Liver (tissue), 9 donors: ENCODE data around the gene CFAP45. TPM values are rescaled to one million over a fixed set of nuclear protein-coding genes. Genes with fewer than 3 reads are reported as not detected.

Source experiments
- DNase-seq: peaks from one replicate; pipeline ENCODE4 v3.0.0-alpha.2; 2017; ENCODE audit warnings: low spot score
- H3K27ac ChIP-seq, 2 donors: one replicate each; pipeline ENCODE4 v1.7.0; 2013; ENCODE audit warnings: inconsistent platforms in 2 of 2, low read length in 2 of 2, control low read depth in 1 of 2, low read depth in 1 of 2, mild to moderate bottlenecking in 1 of 2
- H3K27me3 ChIP-seq, 4 donors: one replicate each; pipeline versions ENCODE4 v1.6.1 to v1.7.0; 2013; ENCODE audit warnings: low read length in 3 of 4, inconsistent platforms in 1 of 4, mild to moderate bottlenecking in 1 of 4, moderate library complexity in 1 of 4; ENCODE audit not compliant: control insufficient read depth in 4 of 4, insufficient read depth in 4 of 4
- H3K36me3 ChIP-seq, 4 donors: one replicate each; pipeline versions ENCODE4 v1.6.1 to v1.7.0; 2013; ENCODE audit warnings: low read length in 3 of 4, mild to moderate bottlenecking in 3 of 4, low read depth in 1 of 4, moderate library complexity in 1 of 4; ENCODE audit not compliant: control insufficient read depth in 4 of 4, insufficient read depth in 3 of 4
- H3K4me1 ChIP-seq, 4 donors: one replicate each; pipeline versions ENCODE4 v1.6.1 to v1.7.0; 2013; ENCODE audit warnings: low read length in 3 of 4, mild to moderate bottlenecking in 3 of 4, moderate library complexity in 1 of 4; ENCODE audit not compliant: control insufficient read depth in 4 of 4, insufficient read depth in 4 of 4
- H3K4me3 ChIP-seq, 3 donors: one replicate each; pipeline versions ENCODE4 v1.6.1 to v1.7.0; 2013; ENCODE audit warnings: low read length in 3 of 3, control low read depth in 1 of 3, low read depth in 1 of 3, mild to moderate bottlenecking in 1 of 3
- H3K9ac ChIP-seq, 2 donors: one replicate each; pipeline ENCODE4 v1.7.0; 2013; ENCODE audit warnings: low read length in 2 of 2, mild to moderate bottlenecking in 2 of 2, moderate library complexity in 2 of 2, control low read depth in 1 of 2, low read depth in 1 of 2
- H3K9me3 ChIP-seq, 4 donors: one replicate each; pipeline versions ENCODE4 v1.6.1 to v1.7.0; 2013; ENCODE audit warnings: low read length in 3 of 4; ENCODE audit not compliant: control insufficient read depth in 4 of 4
- EGR1 ChIP-seq, 2 donors: IDR thresholded peaks; 2 replicates each; pipeline ENCODE4 v1.6.1; 2016 to 2018; ENCODE audit warnings: antibody characterized with exemption in 2 of 2, low read depth in 2 of 2
- FOXA1 ChIP-seq: IDR thresholded peaks from 2 replicates; pipeline ENCODE4 v1.6.1; 2016; ENCODE audit warnings: antibody characterized with exemption
- HNF4G ChIP-seq: IDR thresholded peaks from 2 replicates; pipeline ENCODE4 v1.6.1; 2016; ENCODE audit warnings: antibody characterized with exemption
- NR2F2 ChIP-seq: IDR thresholded peaks from 2 replicates; pipeline ENCODE4 v1.6.1; 2016; ENCODE audit warnings: antibody characterized with exemption
- RAD21 ChIP-seq, 2 donors: IDR thresholded peaks; 2 replicates each; pipeline ENCODE4 v1.6.1; 2016; ENCODE audit warnings: antibody characterized with exemption in 2 of 2, mild to moderate bottlenecking in 2 of 2
- RXRA ChIP-seq, 2 donors: IDR thresholded peaks; 2 replicates each; pipeline ENCODE4 v1.6.1; 2017 to 2018; ENCODE audit warnings: antibody characterized with exemption in 2 of 2, mild to moderate bottlenecking in 1 of 2
- SP1 ChIP-seq: IDR thresholded peaks from 2 replicates; pipeline ENCODE4 v1.6.1; 2018; ENCODE audit warnings: antibody characterized with exemption, mild to moderate bottlenecking
- YY1 ChIP-seq: IDR thresholded peaks from 2 replicates; pipeline ENCODE4 v1.6.1; 2016; ENCODE audit warnings: antibody characterized with exemption, mild to moderate bottlenecking
- WGBS: extraction: QIAGEN DNeasy Blood & Tissue Kit; methylation state at CpG from one replicate; pipeline ENCODE4 v1.1.7; 2013; 5-methylcytosine and 5-hydroxymethylcytosine counted together
- polyA plus RNA-seq, 2 donors: library from polyadenylated mRNA; stranded (reverse) in 1 of 2; unstranded in 1 of 2; fragments of 200-250 nt in 1 of 2; fragments of >200 nt in 1 of 2; fragmentation: Nextera tagmentation in 1 of 2; extraction: Ambion mirVana in 1 of 2; gene quantifications; one replicate each; pipeline versions ENCODE4 v1.2.1 to v1.2.3, GENCODE V29; 2013 to 2015
- total RNA-seq, 2 donors: library from RNA; depleted of rRNA; stranded (reverse); fragments of >200 nt; gene quantifications; one replicate each; pipeline ENCODE4 v1.2.3, GENCODE V29; 2014
- TF ChIP-seq, protein P1 (sequence below): fragments of 150-350 bp; IDR thresholded peaks from 2 replicates; pipeline ENCODE4 v1.5.1; 2017; ENCODE audit warnings: improper control_type of control experiment, low read depth, low read length; ENCODE audit not compliant: missing input control
- TF ChIP-seq, protein P2 (sequence below): IDR thresholded peaks from 2 replicates; pipeline ENCODE4 v1.6.1; 2016; ENCODE audit warnings: antibody characterized with exemption, mild to moderate bottlenecking
- TF ChIP-seq, protein P3 (sequence below): IDR thresholded peaks from 2 replicates; pipeline ENCODE4 v1.6.1; 2016; ENCODE audit warnings: antibody characterized with exemption
- TF ChIP-seq, protein P4 (sequence below): IDR thresholded peaks from 2 replicates; pipeline ENCODE4 v1.6.1; 2016; ENCODE audit warnings: antibody characterized with exemption
- donor health status: healthy.
- donor health status: healthy.
- donor health status: healthy.
- donor health status: healthy.
- donor health status: healthy.

The CFAP45 gene
- total and polyA plus RNA-seq, 4 donors, result 0.03 to 0.24 TPM; not detected in 2

DNA sequence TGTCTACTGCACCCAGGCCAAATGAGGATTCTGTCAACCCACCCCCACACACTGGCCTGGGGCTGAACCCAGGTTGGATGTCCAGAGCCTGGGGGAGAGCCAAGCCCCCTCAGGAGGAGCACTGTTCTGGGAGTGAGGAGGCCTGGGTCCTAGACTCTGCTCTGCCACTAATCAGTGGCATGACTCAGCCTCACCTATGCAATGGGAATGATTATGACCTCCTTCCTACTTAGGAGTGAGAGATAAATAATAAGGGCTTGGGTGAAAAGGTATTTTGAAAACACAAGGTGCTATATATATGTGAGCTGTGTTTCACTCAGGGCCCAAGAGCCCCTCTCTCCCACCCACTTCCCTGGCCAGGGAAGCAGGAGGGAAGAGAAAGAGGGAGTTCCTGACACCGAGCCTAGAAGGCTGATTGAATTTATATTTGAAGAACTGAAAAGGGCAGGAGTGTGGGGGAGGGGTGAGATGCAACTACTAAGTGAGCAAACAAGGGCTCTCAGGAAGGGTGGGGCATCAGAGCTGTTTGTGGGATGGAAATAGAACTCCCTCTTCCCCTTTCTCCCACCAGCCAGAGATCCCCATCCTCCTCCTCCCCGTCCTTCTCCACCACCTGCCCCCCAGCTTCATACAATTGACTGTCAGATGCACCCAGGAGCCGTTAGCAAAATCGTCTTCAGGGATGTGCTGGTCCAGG, 37.2 kb upstream of the CFAP45 start:
- Histone ChIP-seq H3K9ac (no peak overlapping the region), H3K4me1 (peaks cover 6 to 28% (median 17%) of the 10 kb centered on the region in 4 donors)

More for the DNA sequence above, 37.2 kb upstream of the CFAP45 start:
- Histone ChIP-seq H3K27me3 (no peaks in the 10 kb centered on the region), H3K36me3 (peaks cover 0 to 12% (median 3%) of the 10 kb centered on the region in 4 donors), H3K9me3 (no peaks in the 10 kb centered on the region), H3K4me3 (no peak overlapping the region), H3K27ac (peak overlapping the region in 1 of 2 donors; percentile 11)
- no peak for DNase-seq
- WGBS, result 56% methylated on average over 4 of the region's 4 CpGs
- TF ChIP-seq, protein P1, sequence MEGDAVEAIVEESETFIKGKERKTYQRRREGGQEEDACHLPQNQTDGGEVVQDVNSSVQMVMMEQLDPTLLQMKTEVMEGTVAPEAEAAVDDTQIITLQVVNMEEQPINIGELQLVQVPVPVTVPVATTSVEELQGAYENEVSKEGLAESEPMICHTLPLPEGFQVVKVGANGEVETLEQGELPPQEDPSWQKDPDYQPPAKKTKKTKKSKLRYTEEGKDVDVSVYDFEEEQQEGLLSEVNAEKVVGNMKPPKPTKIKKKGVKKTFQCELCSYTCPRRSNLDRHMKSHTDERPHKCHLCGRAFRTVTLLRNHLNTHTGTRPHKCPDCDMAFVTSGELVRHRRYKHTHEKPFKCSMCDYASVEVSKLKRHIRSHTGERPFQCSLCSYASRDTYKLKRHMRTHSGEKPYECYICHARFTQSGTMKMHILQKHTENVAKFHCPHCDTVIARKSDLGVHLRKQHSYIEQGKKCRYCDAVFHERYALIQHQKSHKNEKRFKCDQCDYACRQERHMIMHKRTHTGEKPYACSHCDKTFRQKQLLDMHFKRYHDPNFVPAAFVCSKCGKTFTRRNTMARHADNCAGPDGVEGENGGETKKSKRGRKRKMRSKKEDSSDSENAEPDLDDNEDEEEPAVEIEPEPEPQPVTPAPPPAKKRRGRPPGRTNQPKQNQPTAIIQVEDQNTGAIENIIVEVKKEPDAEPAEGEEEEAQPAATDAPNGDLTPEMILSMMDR, result no peak
- TF ChIP-seq RAD21 (IDR thresholded peaks at IDR 0.05), result no peak
- TF ChIP-seq, protein P2, sequence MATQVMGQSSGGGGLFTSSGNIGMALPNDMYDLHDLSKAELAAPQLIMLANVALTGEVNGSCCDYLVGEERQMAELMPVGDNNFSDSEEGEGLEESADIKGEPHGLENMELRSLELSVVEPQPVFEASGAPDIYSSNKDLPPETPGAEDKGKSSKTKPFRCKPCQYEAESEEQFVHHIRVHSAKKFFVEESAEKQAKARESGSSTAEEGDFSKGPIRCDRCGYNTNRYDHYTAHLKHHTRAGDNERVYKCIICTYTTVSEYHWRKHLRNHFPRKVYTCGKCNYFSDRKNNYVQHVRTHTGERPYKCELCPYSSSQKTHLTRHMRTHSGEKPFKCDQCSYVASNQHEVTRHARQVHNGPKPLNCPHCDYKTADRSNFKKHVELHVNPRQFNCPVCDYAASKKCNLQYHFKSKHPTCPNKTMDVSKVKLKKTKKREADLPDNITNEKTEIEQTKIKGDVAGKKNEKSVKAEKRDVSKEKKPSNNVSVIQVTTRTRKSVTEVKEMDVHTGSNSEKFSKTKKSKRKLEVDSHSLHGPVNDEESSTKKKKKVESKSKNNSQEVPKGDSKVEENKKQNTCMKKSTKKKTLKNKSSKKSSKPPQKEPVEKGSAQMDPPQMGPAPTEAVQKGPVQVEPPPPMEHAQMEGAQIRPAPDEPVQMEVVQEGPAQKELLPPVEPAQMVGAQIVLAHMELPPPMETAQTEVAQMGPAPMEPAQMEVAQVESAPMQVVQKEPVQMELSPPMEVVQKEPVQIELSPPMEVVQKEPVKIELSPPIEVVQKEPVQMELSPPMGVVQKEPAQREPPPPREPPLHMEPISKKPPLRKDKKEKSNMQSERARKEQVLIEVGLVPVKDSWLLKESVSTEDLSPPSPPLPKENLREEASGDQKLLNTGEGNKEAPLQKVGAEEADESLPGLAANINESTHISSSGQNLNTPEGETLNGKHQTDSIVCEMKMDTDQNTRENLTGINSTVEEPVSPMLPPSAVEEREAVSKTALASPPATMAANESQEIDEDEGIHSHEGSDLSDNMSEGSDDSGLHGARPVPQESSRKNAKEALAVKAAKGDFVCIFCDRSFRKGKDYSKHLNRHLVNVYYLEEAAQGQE, result no peak
- TF ChIP-seq EGR1 (IDR thresholded peaks at IDR 0.05; ENCODE audit: low read depth in 2 of 2), result no peak
- TF ChIP-seq NR2F2, result no peak
- TF ChIP-seq, protein P3, sequence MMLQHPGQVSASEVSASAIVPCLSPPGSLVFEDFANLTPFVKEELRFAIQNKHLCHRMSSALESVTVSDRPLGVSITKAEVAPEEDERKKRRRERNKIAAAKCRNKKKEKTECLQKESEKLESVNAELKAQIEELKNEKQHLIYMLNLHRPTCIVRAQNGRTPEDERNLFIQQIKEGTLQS, result no peak
- TF ChIP-seq, protein P4, sequence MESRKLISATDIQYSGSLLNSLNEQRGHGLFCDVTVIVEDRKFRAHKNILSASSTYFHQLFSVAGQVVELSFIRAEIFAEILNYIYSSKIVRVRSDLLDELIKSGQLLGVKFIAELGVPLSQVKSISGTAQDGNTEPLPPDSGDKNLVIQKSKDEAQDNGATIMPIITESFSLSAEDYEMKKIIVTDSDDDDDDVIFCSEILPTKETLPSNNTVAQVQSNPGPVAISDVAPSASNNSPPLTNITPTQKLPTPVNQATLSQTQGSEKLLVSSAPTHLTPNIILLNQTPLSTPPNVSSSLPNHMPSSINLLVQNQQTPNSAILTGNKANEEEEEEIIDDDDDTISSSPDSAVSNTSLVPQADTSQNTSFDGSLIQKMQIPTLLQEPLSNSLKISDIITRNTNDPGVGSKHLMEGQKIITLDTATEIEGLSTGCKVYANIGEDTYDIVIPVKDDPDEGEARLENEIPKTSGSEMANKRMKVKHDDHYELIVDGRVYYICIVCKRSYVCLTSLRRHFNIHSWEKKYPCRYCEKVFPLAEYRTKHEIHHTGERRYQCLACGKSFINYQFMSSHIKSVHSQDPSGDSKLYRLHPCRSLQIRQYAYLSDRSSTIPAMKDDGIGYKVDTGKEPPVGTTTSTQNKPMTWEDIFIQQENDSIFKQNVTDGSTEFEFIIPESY, result no peak
- TF ChIP-seq FOXA1, result no peak
- no peak for TF ChIP-seq RXRA (IDR thresholded peaks at IDR 0.05)
- TF ChIP-seq YY1, result no peak
- no peak for TF ChIP-seq HNF4G
- TF ChIP-seq SP1, result no peak
